ENCODE data around the gene CREB3L2.

Gene CREB3L2

DNA sequence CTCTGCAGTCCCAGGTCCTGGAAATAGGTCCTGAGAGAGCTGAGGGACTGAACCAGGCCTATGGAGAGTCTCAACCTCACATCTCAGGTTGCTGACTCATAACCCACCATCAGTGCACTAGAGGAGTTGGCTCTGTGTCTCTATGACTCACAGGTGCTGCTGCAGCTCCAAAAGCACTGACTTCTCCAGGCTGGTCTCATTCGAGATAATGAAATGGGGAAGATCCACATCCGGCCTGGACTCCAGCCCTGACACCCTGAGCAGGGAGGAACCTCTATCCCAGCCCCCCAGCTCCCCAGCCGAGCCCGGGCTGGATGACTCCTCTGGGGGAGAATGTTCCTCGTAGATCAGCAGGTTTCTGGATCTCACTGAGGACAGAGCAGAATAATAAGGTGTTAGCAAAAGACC is 119.6 kb downstream of the CREB3L2 start:
- TF ChIP-seq, protein P1, sequence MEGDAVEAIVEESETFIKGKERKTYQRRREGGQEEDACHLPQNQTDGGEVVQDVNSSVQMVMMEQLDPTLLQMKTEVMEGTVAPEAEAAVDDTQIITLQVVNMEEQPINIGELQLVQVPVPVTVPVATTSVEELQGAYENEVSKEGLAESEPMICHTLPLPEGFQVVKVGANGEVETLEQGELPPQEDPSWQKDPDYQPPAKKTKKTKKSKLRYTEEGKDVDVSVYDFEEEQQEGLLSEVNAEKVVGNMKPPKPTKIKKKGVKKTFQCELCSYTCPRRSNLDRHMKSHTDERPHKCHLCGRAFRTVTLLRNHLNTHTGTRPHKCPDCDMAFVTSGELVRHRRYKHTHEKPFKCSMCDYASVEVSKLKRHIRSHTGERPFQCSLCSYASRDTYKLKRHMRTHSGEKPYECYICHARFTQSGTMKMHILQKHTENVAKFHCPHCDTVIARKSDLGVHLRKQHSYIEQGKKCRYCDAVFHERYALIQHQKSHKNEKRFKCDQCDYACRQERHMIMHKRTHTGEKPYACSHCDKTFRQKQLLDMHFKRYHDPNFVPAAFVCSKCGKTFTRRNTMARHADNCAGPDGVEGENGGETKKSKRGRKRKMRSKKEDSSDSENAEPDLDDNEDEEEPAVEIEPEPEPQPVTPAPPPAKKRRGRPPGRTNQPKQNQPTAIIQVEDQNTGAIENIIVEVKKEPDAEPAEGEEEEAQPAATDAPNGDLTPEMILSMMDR (IDR thresholded peaks at IDR 0.05) = no peak
- TF ChIP-seq ZFX (IDR thresholded peaks at IDR 0.05; ENCODE audit: borderline replicate concordance) = no peak
- no peak overlapping the region for H3K27ac ChIP-seq

DNA sequence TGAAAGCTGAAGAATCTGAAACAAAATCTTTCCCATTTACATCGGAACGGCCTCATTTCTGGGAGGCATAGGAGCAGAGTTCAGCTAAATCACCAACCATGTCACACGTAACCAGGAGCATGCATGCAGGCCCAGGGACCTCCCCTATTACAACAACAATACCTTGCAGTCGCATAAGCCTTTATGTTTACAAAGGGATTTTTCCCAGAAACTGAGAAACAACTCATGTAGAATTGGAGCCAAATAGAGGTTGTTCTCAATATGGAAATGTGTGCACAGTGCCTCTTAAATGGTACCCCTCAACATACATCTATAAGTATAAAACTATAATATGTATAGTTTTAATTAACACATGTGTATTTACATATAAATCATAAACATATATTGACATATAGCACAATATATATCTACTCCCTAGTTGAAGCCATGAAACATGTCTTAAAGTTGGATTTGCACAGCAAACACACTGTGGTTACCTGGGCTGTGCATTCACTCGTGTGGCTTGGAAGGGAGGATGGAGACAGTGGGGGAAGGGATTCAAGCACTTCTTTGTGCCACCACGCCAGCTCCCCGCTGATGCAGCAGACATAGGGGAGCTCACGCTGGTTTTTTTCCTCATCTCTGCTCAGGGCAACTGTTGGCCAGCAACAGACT is 120.2 kb downstream of the CREB3L2 start:
- no peak for TF ChIP-seq ZFX (IDR thresholded peaks at IDR 0.05; ENCODE audit: borderline replicate concordance)
- TF ChIP-seq, protein P1 (IDR thresholded peaks at IDR 0.05) = no peak
- no peak overlapping the region for H3K27ac ChIP-seq

DNA sequence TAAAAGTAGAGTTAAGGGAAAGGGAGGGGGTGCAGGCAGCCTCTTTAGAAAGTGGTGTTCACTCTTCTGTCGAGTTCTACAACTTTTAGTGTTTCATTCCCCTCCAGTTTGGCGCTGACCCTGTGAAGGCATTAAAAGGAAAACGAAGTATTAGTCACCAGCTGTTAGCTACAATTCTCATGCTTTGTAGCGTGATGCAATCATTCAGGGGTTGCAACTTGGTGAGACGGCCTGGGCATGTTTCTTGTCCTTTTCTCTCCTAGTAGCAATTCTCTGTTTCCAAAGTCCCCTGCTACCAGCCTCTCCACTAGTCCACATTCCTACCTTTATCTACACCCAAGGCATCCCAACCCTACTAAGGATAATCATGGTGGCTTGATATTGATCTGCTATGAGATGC is 121.5 kb downstream of the CREB3L2 start:
- H3K27ac ChIP-seq = no peak overlapping the region

DNA sequence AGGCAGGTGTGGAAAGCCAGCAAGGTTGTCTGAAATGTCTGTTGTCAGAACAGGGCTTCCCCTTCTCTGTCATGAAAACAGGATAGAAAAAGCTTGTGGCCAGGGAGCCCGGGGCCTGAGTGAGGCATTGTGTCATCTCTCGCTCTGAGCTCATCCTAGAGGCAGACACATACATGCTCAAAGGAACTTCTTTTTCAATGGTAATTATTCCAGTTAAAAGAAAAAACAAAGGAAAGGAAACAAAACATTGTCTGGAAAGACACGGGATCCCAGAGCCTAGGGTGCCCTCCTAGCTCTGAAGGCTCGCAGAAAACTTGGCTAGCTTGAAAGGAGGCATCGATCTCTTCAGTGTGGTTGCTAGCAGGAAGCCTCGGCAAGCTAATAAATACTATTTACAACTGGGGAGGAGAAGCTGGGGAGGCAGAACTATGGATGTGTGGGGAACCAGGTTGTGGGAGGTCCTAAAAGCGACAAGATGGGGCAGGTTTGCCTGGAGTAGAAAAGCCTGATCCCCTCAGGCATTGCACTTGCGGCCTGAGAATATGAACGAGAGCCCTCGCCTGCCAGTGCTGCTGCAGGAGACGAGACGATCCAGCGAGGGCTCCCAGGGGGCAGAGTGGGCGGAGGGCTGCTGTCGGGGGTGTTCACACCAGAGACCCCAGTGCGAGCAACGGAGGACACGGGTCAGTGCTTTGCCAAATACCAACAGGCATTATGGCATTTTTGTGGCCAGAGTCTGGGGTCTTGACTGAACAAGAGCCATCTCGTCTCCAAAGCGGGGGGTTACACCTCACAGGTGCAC is 122.3 kb downstream of the CREB3L2 start:
- H3K27ac ChIP-seq = no peak overlapping the region
- TF ChIP-seq ZFX (IDR thresholded peaks at IDR 0.05; ENCODE audit: borderline replicate concordance) = no peak
- TF ChIP-seq, protein P1 (IDR thresholded peaks at IDR 0.05) = no peak

More for the DNA sequence above, 121.5 kb downstream of the CREB3L2 start:
- TF ChIP-seq, protein P1 (IDR thresholded peaks at IDR 0.05) = no peak
- no peak for TF ChIP-seq ZFX (IDR thresholded peaks at IDR 0.05; ENCODE audit: borderline replicate concordance)

DNA sequence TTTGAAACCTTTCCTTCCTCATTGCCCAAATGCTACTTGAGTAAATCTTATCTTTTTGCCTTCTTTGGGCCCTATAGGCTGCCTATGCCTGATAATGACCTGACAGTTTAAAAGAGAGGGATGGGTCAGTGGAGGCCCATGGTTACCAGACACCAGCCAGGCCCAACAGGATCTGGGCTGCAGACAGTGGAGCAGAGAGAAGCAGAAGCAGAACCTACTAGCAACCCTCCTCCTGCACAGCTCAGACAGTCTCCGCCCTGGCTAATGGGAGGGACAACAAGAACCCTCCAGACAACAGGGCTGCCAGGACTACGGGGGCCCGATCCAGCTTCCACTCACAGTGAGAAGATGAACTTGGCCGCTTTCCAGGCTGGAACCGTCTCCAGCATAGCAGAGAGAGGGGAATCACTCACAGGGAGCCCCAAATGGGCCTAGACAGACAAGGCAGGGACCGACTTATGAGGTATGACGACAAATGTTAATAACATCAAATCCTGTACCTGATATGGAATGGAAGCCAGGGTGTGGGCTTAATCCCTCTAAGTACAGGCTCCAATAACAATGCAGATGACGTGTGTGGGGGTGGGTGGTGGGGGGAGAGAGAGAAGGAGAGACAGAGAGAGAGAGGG is 123.4 kb downstream of the CREB3L2 start:
- no peak for TF ChIP-seq ZFX (IDR thresholded peaks at IDR 0.05; ENCODE audit: borderline replicate concordance)
- TF ChIP-seq, protein P1 (IDR thresholded peaks at IDR 0.05) = no peak
- no peak overlapping the region for H3K27ac ChIP-seq

DNA sequence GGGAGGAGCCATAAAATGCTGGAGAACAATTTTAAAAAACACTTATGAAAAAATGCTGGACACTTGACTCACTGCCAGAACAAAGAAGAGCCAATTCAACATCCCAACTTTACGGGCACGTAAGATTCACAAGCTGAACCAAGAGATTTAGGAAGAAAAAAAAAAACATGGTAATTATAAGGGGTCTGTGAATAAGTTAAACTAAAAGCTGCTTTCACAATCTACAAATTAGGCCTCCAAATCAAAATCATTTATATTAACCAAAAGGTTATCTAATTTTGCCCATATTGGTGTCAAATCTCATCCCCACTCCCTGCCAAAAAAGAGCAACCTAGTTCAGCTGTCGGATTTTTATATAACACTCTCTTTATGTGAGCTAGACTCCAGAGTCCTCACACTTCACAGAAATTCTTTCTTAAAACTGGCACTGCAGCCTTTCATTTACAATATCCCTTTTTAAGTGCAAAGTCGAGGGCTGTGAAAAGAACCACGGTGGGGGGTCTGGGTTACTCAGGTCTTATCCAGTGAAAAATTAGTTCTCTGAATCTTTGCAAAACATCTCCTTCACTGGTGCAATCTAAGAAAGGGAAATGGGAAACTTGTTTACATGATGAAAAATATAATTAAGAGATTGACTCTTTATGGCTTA is 124.7 kb downstream of the CREB3L2 start:
- no peak for TF ChIP-seq ZFX (IDR thresholded peaks at IDR 0.05; ENCODE audit: borderline replicate concordance)
- TF ChIP-seq, protein P1 (IDR thresholded peaks at IDR 0.05) = no peak
- H3K27ac ChIP-seq = no peak overlapping the region
